ENCODE data around the gene STARD10. TPM values are rescaled to one million over a fixed set of nuclear protein-coding genes. Genes with fewer than 3 reads are reported as not detected.

STARD10 gene
- total RNA-seq, 1 donor from 2014 or later = 170 TPM

- H3K9me3 Mint-ChIP-seq = no peaks in the 10 kb centered on the region
- H3K4me3 Mint-ChIP-seq = no peak overlapping the region
- H3K4me1 Mint-ChIP-seq (ENCODE audit: unreplicated experiment) = peaks cover 19% of the 10 kb centered on the region
- no peak for TF ChIP-seq CTCF (conservative IDR thresholded peaks at IDR 0.05)
- no peaks in the 10 kb centered on the region for H3K27me3 Mint-ChIP-seq
- peak overlapping the region; percentile 54 for H3K27ac Mint-ChIP-seq
- no peak for DNase-seq (ENCODE audit: extremely low spot score, unreplicated experiment)
- H3K36me3 Mint-ChIP-seq = peaks cover 3% of the 10 kb centered on the region
These were observed 38.6 kb upstream of the STARD10 start for GRCh38 chr11:72832301-72833082.

GRCh38 chr11:72831521-72832300, 37.9 kb upstream of the STARD10 start:
- Mint-ChIP-seq H3K4me1 (ENCODE audit: unreplicated experiment) (peaks cover 19% of the 10 kb centered on the region), H3K36me3 (peaks cover 3% of the 10 kb centered on the region), H3K4me3 (no peak overlapping the region), H3K9me3 (no peaks in the 10 kb centered on the region), H3K27me3 (no peaks in the 10 kb centered on the region), H3K27ac (peak overlapping the region; percentile 54)
- DNase-seq (ENCODE audit: extremely low spot score, unreplicated experiment) = no peak
- TF ChIP-seq CTCF (conservative IDR thresholded peaks at IDR 0.05) = peak; percentile 97

- H3K4me1 Mint-ChIP-seq (ENCODE audit: unreplicated experiment) = peaks cover 12% of the 10 kb centered on the region
- no peak for DNase-seq (ENCODE audit: extremely low spot score, unreplicated experiment)
- no peak for TF ChIP-seq CTCF (conservative IDR thresholded peaks at IDR 0.05)
- peaks cover 3% of the 10 kb centered on the region for H3K36me3 Mint-ChIP-seq
- peak overlapping the region; percentile 73 for H3K27ac Mint-ChIP-seq
- no peaks in the 10 kb centered on the region for H3K27me3 Mint-ChIP-seq
- no peak overlapping the region for H3K4me3 Mint-ChIP-seq
- H3K9me3 Mint-ChIP-seq = no peaks in the 10 kb centered on the region
These were observed 36.2 kb upstream of the STARD10 start for GRCh38 chr11:72829884-72830533.

- DNase-seq (ENCODE audit: extremely low spot score, unreplicated experiment) = no peak
- peaks cover 12% of the 10 kb centered on the region for H3K4me1 Mint-ChIP-seq (ENCODE audit: unreplicated experiment)
- peaks cover 3% of the 10 kb centered on the region for H3K36me3 Mint-ChIP-seq
- no peak for TF ChIP-seq CTCF (conservative IDR thresholded peaks at IDR 0.05)
- no peak overlapping the region for H3K4me3 Mint-ChIP-seq
- no peak overlapping the region for H3K27ac Mint-ChIP-seq
- no peaks in the 10 kb centered on the region for H3K9me3 Mint-ChIP-seq
- H3K27me3 Mint-ChIP-seq = no peaks in the 10 kb centered on the region
These were observed 35.3 kb upstream of the STARD10 start for GRCh38 chr11:72829178-72829577.

GRCh38 chr11:72828692-72829101, 34.9 kb upstream of the STARD10 start:
- no peaks in the 10 kb centered on the region for H3K9me3 Mint-ChIP-seq
- no peak overlapping the region for H3K4me3 Mint-ChIP-seq
- H3K36me3 Mint-ChIP-seq = peaks cover 3% of the 10 kb centered on the region
- H3K4me1 Mint-ChIP-seq (ENCODE audit: unreplicated experiment) = peaks cover 12% of the 10 kb centered on the region
- no peak for DNase-seq (ENCODE audit: extremely low spot score, unreplicated experiment)
- no peak overlapping the region for H3K27ac Mint-ChIP-seq
- no peak for TF ChIP-seq CTCF (conservative IDR thresholded peaks at IDR 0.05)
- H3K27me3 Mint-ChIP-seq = no peaks in the 10 kb centered on the region
